CD1c-positive myeloid dendritic cell (primary cell): ENCODE data around the gene AANAT.
"Not testable (repeated sequence)": the region's sequence is repeated elsewhere in the genome, so short reads cannot be mapped to it uniquely, and the experiment has no call there.

Experiments used
- DNase-seq: peaks from one replicate; pipeline ENCODE4 v3.0.0-alpha.2; 2016; ENCODE audit errors: extremely low spot score

The AANAT gene

GRCh38 chr17:76506408-76507345, 39.3 kb downstream of the AANAT start:
- peak; percentile 88 for DNase-seq

- not testable (repeated sequence) for DNase-seq
Measured at GRCh38 chr17:76508472-76509063, 41.2 kb downstream of the AANAT start.

GRCh38 chr17:76510831-76511244, 43.4 kb downstream of the AANAT start:
- DNase-seq: no peak

- DNase-seq: peak; percentile 37
Measured at GRCh38 chr17:76511668-76512365, 44.4 kb downstream of the AANAT start.

- no peak for DNase-seq
Measured at GRCh38 chr17:76512366-76513305, 45.2 kb downstream of the AANAT start.

GRCh38 chr17:76513306-76513692, 45.9 kb downstream of the AANAT start:
- no peak for DNase-seq

- not testable (repeated sequence) for DNase-seq
Measured at GRCh38 chr17:76514355-76514754, 47.0 kb downstream of the AANAT start.

DNA sequence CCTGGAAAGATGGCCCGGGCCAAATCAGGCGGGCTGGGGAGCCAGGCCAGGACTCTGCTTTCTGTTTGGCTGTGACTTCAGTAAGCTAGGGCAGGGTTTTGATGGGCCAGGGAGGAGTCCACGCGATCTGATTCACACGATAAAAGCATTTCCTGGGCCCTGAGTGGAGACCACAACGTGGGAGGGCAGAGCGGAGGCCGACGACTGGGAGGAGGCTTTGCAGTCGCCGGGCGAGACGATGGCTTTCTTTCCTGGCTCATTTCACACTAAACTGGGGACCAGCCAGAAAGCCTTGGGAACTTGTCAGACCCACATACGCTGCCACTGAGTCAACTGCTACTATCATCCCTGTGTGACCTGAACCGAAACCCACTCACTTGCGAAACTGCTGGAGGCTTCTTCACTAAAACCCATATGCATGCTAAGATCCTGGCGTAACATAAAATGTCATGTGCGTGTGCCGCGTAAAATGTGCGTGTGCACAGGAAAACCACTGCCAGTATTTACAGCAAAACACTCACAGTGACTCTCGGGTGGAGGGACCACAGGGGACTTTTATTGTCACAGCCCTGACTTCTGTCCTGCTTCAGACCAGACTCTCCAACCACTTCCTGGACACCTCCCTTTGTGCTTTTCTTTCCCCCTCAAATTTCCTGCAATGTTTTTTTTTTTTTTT, 48.0 kb downstream of the AANAT start:
- DNase-seq: peak; percentile 96

DNA sequence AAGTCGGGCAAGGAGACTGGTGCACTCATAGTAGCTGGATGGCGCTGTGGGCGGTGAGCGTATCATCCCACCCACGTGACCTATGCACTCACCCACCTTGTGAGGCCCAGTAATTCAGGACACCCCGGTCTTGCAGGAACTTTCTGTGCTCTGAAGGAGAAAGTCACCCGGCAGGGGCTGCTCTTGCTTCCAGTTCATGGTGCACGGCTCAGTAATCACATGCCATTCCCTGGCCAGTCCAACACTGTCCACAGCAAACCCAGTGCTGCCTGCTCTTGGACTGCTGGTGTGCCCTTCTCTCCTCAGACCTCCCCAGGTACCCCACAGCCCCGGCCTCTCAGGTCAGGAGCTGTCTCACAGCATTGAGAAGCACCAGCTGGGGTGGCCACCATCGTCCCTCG, 50.2 kb downstream of the AANAT start:
- peak; percentile 48 for DNase-seq

GRCh38 chr17:76519048-76519966, 51.9 kb downstream of the AANAT start:
- DNase-seq: no peak
